ENCODE measurements around the gene CROCC2. TPM values are rescaled to one million over a fixed set of nuclear protein-coding genes. Genes with fewer than 3 reads are reported as not detected.

Gene CROCC2
- total and polyA plus RNA-seq, 2 donors (not counting 1 experiment from before 2014, with no cell fraction given): not detected

GRCh38 chr2:240949791-240950705 is 43.9 kb downstream of the CROCC2 start:
- Histone ChIP-seq H3K4me2 (replicated peaks; ENCODE audit: low read depth, low read length, poor library complexity, severe bottlenecking) (no peak overlapping the region), H3K9me3 (ENCODE audit: control extremely low read depth in 1 of 3, control insufficient read depth in 2 of 3, insufficient read depth in 1 of 3, low read length in 2 of 3) (no peaks in the 10 kb centered on the region), H2AFZ (ENCODE audit: insufficient read depth, low read depth, low read length, poor library complexity, severe bottlenecking) (no peak overlapping the region), H3K4me1 (ENCODE audit: control insufficient read depth in 2 of 2, insufficient read depth in 2 of 2, low read length in 2 of 2) (no peaks in the 10 kb centered on the region), H3K4me3 (ENCODE audit: control extremely low read depth in 1 of 5, extremely low read depth in 1 of 5, insufficient read depth in 1 of 5, low read depth in 2 of 5, low read length in 4 of 5) (no peak overlapping the region), H4K20me1 (ENCODE audit: control insufficient read depth, insufficient read depth, low read length, poor library complexity, severe bottlenecking) (no peaks in the 10 kb centered on the region), H3K9ac (ENCODE audit: low read length) (no peak overlapping the region), H3K27me3 (replicated peaks in 1 of 4; ENCODE audit: control extremely low read depth in 1 of 4, control insufficient read depth in 3 of 4, insufficient read depth in 4 of 4, low read length in 3 of 4) (no peaks in the 10 kb centered on the region), H3K36me3 (replicated peaks in 1 of 2; ENCODE audit: control extremely low read depth in 1 of 2, control insufficient read depth in 1 of 2, extremely low read depth in 1 of 2, insufficient read depth in 2 of 2, low read length in 1 of 2) (no peaks in the 10 kb centered on the region), H3K79me2 (ENCODE audit: control insufficient read depth, insufficient read depth, low read length) (no peaks in the 10 kb centered on the region), H3K27ac (ENCODE audit: low read length in 2 of 2) (no peak overlapping the region)
- H3K27me3 Mint-ChIP-seq: peaks cover 15% of the 10 kb centered on the region
- no peak for ATAC-seq (ENCODE audit: low read depth)
- CTCF ChIA-PET: no interaction called here
- intact Hi-C loops (cut with micrococcal nuclease): no loop called here
- no peak overlapping the region for H3K27ac Mint-ChIP-seq
- no peaks in the 10 kb centered on the region for H3K4me1 Mint-ChIP-seq
- POLR2A ChIA-PET: no interaction called here
- H3K9me3 Mint-ChIP-seq (ENCODE audit: insufficient read depth): no peaks in the 10 kb centered on the region
- TF ChIP-seq CTCF (IDR thresholded peaks at IDR 0.05): no peak
- DNase-seq: no peak
- no peak overlapping the region for H3K4me3 Mint-ChIP-seq
- WGBS (ENCODE audit: insufficient coverage): 89% methylated on average over 9 of the region's 14 CpGs

GRCh38 chr2:240951045-240951594 is 45.0 kb downstream of the CROCC2 start:
- no peak overlapping the region for H3K4me2 ChIP-seq (replicated peaks; ENCODE audit: low read depth, low read length, poor library complexity, severe bottlenecking)
- no peak overlapping the region for H2AFZ ChIP-seq (ENCODE audit: insufficient read depth, low read depth, low read length, poor library complexity, severe bottlenecking)
- Mint-ChIP-seq H3K27me3 (peaks cover 8% of the 10 kb centered on the region), H3K4me1 (no peaks in the 10 kb centered on the region), H3K27ac (no peak overlapping the region), H3K9me3 (ENCODE audit: insufficient read depth) (no peaks in the 10 kb centered on the region), H3K4me3 (no peak overlapping the region)
- H3K36me3 ChIP-seq (replicated peaks in 1 of 2; ENCODE audit: control extremely low read depth in 1 of 2, control insufficient read depth in 1 of 2, extremely low read depth in 1 of 2, insufficient read depth in 2 of 2, low read length in 1 of 2): no peaks in the 10 kb centered on the region
- no peaks in the 10 kb centered on the region for H3K27me3 ChIP-seq (replicated peaks in 1 of 4; ENCODE audit: control extremely low read depth in 1 of 4, control insufficient read depth in 3 of 4, insufficient read depth in 4 of 4, low read length in 3 of 4)
- no peak overlapping the region for H3K27ac ChIP-seq (ENCODE audit: low read length in 2 of 2)
- H3K4me3 ChIP-seq (ENCODE audit: control extremely low read depth in 1 of 5, extremely low read depth in 1 of 5, insufficient read depth in 1 of 5, low read depth in 2 of 5, low read length in 4 of 5): no peak overlapping the region
- no peaks in the 10 kb centered on the region for H3K9me3 ChIP-seq (ENCODE audit: control extremely low read depth in 1 of 3, control insufficient read depth in 2 of 3, insufficient read depth in 1 of 3, low read length in 2 of 3)
- H3K9ac ChIP-seq (ENCODE audit: low read length): no peak overlapping the region
- H3K79me2 ChIP-seq (ENCODE audit: control insufficient read depth, insufficient read depth, low read length): no peaks in the 10 kb centered on the region
- DNase-seq: no peak
- 96% methylated on average over 3 of the region's 3 CpGs for WGBS (ENCODE audit: insufficient coverage)
- no peak for TF ChIP-seq CTCF (IDR thresholded peaks at IDR 0.05)
- no peak for TF ChIP-seq EZH2 (IDR thresholded peaks at IDR 0.05; ENCODE audit: borderline replicate concordance, insufficient read depth, low read depth, low read length, poor library complexity, severe bottlenecking)
- H4K20me1 ChIP-seq (ENCODE audit: control insufficient read depth, insufficient read depth, low read length, poor library complexity, severe bottlenecking): no peaks in the 10 kb centered on the region
- CTCF ChIA-PET: no interaction called here
- H3K4me1 ChIP-seq (ENCODE audit: control insufficient read depth in 2 of 2, insufficient read depth in 2 of 2, low read length in 2 of 2): no peaks in the 10 kb centered on the region
- intact Hi-C loops (cut with micrococcal nuclease): no loop called here
- POLR2A ChIA-PET: no interaction called here
- ATAC-seq (ENCODE audit: low read depth): no peak

All from B cell (primary cell).